Hematopoietic multipotent progenitor cell treated with erythropoietin and hydrocortisone succinate and interleukin-3 and kit ligand, for 8 days (in vitro differentiated cells): ENCODE results near the gene TRPT1.
A peak's percentile ranks its signal among the peaks of the same experiment; 100 is the strongest.

ENCODE experiments used
- DNase-seq: peaks from one replicate; pipeline ENCODE4 v3.0.0-alpha.2; 2015

TRPT1 gene

GRCh38 chr11:64244107-64244506 is 18.1 kb upstream of the TRPT1 start:
- no peak for DNase-seq

- DNase-seq: no peak
Observed at GRCh38 chr11:64243236-64243854, 17.4 kb upstream of the TRPT1 start.

- DNase-seq: peak; percentile 98
Observed at GRCh38 chr11:64241491-64242374, 15.7 kb upstream of the TRPT1 start.

DNA sequence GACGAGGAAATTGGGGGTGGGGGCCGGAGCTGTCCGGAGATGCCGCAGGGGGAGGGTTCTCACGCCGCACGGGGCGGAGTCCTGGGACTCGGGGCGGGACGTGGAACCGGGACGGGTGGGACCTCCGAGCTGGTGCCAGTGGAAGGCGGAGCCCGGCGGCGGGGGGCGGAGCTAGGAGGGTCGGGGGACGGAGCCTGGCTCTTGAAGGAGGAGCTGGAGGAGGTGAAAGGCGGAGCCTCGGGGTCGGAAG is 15.2 kb upstream of the TRPT1 start:
- DNase-seq: no peak

- DNase-seq: peak; percentile 97
Observed at GRCh38 chr11:64240435-64241240, 14.7 kb upstream of the TRPT1 start, which contains the start of gene FKBP2. FKBP2 (plus strand) TSS chr11:64241095; CDS start chr11:64242388, 1,293 bp downstream.

DNA sequence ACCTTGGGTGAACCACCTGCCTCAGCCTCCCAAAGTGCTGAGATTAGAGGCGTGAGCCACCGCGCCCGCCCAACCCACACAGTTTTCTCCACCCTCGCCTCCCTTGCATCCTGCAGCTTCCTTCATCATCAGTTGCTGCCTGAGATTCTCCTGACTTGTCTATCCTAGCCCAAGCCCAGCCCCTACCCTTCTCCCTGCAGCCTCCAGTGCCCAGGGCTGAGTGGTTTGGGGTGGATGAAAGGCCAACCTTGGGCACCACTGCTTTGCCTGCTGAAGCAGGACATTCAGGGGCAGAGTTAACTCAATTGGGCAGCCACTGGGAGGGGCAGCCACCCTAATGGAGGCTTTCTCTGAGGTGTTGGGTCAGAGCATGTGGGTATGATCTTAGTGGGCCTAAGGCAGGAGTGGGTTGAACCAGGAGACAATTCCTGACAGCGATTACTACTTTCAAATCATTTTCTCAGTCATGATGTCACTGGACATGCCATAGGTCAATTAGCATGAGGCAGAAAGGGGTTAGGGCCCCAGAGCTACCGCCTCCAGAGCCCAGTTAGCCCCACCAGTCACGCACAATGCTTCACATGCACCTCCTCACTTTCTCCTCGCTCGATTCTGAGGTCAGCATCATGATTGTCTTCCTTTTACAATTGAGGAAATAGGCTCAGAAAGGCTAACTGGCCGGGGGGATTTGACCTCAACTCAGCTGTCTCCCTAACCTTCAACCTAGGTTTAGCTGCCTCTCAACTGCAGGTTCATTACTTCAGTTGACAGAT is 13.9 kb upstream of the TRPT1 start:
- DNase-seq: no peak

- DNase-seq: no peak
Observed at GRCh38 chr11:64238999-64239398, 13.0 kb upstream of the TRPT1 start.

DNA sequence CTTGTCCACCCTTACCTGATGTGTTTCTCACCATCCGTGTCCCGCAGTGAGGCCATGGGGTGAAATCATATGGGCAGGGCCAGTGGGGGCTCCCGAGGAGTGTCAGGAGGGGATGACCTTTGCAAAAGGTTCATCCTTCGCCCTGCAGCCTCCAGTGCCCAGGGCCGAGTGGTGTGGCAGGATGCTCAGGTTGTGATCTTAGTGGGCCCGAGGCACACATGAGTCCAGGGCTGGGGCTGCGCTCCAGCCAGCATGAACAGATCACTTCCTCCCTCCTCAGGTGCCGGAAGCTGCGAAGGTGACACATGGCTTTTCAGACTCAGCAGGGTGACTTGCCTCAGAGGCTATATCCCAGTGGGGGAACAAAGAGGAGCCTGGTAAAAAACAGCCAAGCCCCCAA is 12.1 kb upstream of the TRPT1 start:
- no peak for DNase-seq

GRCh38 chr11:64237484-64237951 is 11.5 kb upstream of the TRPT1 start:
- DNase-seq: no peak

- no peak for DNase-seq
Observed at GRCh38 chr11:64235437-64236161, 9.6 kb upstream of the TRPT1 start.

DNA sequence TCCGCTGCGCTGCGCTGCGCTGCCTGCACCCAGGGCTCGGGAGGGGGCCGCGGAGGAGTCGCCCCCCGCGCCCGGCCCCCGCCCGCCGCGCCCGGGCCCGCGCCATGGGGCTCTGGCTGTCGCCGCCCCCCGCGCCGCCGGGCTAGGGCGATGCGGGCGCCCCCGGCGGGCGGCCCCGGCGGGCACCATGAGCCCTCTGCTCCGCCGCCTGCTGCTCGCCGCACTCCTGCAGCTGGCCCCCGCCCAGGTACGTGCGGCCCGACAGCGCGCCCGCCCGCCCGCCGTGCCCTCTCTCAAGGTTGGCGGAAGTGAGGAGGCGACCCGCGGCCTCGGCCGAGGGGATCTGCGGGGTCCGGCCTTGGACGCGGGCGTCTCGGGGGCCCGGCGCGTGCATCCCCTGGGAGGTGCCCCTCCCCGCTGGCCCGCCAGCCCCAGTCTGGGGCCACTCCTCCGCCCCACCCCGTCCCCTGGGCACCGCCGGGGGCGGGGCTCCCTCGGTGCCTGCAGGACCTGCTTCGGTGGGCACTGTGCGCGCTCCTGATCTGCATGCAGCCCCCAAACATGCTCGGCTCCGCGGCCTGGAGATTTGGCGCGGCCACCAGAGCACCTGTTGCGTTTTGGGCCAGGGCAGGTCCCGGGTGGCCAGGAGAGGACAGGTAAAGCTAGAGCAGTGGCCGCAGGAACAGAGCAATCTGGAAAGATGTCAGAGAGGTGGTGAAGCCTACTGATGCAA is 8.8 kb upstream of the TRPT1 start:
- DNase-seq: peak; percentile 54

DNA sequence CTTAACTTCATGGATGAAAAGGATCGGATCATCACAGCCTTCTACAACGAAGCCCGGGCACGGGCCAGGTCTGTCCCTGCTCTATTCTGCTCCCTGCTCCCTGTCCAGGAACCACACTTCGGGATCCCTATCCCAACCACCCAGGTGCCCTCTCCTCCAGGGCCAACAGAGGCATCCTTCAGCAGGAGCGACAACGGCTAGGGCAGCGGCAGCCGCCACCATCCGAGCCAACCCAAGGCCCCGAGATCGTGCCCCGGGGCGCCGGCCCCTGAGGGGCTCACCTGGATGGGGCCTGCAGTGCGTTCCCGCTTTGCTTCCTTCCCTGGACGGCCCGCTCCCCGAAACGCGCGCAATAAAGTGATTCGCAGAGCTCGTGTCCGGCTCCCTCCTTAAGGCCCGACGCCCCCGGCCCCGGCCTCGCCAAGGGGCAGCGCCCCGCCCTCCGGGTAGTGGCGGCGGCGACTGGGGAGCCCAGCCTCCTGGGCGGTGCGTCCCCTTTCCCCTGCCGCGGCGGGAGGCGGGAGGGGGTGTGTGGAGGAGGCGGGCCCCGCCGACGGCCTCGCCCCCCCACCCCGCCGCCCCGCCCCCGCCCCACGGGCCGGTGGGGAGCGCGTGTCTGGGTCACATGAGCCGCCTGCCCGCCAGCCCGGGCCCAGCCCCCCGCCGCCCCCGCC is 8.1 kb upstream of the TRPT1 start, which contains the start of gene VEGFB:
TSS of gene VEGFB (plus strand) at position 672 of the 674 bp plus-strand sequence. CDS start 250 bp downstream, outside the sequence.
- DNase-seq: peak; percentile 58

DNA sequence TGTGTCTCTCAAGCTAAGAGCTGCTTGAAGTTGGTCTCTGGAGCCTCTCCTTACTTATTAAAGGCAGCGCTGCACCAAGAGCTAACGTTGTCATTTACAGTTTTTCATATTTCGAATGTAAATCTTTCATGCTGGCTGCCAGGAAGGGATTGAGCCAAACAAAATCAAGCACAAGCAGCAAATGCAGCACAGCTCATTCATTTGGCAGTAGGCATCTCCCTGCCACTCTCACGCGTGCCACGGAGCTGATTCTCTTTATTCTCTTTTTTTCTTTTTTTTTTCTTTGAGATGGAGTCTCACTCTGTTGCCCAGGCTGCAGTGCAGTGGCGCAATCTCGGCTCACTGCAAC is 7.0 kb upstream of the TRPT1 start:
- no peak for DNase-seq

DNA sequence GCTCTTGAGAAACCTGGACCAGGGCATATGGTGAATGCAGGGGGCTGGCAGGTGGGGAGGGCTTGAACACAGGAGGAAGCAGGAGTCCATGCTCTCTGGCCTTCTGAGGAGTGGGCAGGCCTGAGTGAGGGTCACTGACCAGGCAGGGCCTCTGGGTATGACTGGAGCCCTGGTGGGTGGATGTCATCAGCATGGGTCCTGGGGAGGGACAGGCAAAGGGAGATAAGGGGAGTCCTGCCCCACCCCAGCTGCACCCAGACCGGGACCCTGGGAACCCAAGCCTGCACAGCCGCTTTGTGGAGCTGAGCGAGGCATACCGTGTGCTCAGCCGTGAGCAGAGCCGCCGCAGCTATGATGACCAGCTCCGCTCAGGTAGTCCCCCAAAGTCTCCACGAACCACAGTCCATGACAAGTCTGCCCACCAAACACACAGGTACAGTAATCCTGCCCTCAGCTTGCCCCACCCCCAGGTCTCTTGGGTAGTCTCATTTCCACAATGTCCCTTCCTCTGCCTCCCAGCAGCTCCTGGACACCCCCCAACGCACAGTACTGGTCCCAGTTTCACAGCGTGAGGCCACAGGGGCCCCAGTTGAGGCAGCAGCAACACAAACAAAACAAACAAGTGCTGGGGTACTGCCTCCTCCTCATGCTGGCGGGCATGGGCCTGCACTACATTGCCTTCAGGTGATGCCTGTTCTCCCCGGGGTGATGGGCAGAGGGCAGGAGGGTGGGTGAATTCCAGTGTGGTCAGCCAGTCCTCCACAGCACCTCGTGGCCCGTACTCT is 6.4 kb upstream of the TRPT1 start:
- DNase-seq: no peak

DNA sequence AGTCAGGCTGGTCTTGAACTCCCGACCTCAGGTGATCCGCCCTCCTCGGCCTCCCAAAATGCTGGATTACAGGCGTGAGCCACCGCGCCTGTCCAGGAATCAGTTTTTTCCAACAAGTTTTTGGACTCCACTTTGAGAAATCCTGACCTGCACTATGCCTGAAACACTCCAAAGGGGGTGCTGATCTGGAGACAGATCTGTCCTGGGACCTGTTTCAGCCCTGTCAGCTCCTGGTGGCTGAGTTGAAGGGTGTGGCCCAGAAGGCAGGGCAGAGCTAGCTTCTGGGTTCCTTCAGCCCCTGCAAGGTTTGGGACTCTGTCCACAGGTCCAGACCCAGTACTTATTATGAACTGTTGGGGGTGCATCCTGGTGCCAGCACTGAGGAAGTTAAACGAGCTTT is 5.6 kb upstream of the TRPT1 start:
- DNase-seq: peak; percentile 55

DNA sequence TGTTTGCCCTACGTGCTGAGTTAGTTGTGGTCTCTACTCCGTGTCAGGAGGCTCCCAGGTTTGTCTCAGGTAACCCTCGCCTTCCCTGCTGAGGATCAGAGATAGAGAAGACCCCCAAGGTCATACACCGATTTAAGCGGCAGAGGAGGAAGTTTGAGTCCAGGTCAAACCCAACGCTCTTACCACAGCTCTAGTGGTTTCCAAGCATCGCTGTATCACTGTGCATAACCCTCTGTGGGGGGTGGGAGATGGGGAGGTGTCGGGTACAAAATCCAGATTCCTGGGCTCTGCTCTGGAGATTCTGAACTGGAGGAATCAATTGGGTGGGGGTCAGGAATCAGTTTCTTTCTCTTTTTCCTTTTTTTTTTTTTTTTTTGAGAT is 5.0 kb upstream of the TRPT1 start:
- DNase-seq: peak; percentile 14

DNA sequence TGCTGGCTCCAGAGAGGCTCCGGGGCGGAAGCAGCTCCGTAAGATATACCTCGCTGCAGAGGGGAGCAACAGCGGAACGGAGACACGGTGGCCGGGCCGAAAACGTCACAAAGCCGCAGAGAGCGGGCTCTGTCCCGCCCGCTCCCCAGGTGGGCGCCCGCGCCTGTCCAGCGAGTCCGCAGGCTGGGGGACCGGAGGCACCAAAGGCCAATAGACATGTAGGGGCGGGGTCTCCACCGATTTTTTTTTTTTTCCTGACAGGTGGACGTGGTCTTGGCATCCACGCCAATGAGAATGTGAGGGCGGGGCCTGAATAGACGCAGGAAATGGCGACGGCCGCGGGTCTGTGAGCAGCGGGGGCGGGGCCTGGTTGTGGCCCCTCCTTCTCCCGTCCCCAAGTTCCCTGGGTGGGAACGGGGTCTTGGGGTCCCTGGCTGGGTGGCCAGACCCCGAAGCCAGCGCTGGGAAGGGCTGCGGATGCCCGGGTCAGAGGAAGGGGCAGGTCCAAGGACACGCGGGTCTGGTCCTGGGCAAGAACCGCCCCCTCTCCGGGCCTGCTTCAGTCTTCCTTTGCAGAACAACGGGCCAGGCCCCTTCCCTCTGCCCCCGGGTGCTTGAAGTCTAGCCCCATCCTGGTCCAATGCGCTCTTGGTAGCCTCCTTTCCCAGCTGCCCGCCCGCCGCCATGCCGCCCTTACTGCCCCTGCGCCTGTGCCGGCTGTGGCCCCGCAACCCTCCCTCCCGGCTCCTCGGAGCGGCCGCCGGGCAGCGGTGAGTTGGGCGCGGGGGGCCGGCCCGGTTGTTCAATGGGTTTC is 4.4 kb upstream of the TRPT1 start, which contains the start of gene DNAJC4:
TSS of gene DNAJC4 (plus strand) at position 378 of the 814 bp plus-strand sequence. CDS start at position 685, 307 bp downstream.
- DNase-seq: peak; percentile 95

DNA sequence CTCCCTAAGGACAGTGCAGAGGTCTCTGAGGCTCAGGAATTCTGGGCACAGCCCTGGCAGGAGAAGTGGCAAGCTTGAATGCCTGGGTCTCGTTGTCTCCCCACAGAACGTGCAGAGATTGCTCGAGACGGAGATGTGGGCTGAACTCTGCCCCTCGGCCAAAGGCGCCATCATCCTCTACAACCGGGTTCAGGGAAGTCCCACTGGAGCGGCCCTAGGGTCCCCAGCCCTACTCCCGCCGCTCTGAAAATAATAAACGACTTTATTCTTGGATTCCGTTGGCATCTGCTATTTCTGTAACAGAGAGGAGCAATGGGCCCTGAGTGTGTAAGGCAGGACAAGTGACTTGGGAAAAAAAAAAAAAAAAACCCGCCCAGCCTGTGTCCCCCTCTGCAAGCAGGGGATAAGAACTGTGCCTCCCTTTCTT is 3.8 kb upstream of the TRPT1 start:
- DNase-seq: no peak
